Measurements from ENCODE around the gene ST6GAL1. TPM values are rescaled to one million over a fixed set of nuclear protein-coding genes. Genes with fewer than 3 reads are reported as not detected.
A peak's percentile ranks its signal among the peaks of the same experiment; 100 is the strongest.

ST6GAL1 gene
- total and polyA plus RNA-seq, 2 of the 13 experiments (the other 11 are each of a cell fraction or from before 2014, with no cell fraction given): 79.9 to 164 TPM

- no peak for TF ChIP-seq GMEB1 (CRISPR knock-in tag; IDR thresholded peaks at IDR 0.05; ENCODE audit: borderline replicate concordance)
- no peak for TF ChIP-seq RBM39 (IDR thresholded peaks at IDR 0.05; ENCODE audit: low read depth, low read length, poor library complexity, severe bottlenecking)
- TF ChIP-seq TRIM22 (IDR thresholded peaks at IDR 0.05): no peak
- TF ChIP-seq SATB2 (CRISPR knock-in tag; IDR thresholded peaks at IDR 0.05): no peak
- TF ChIP-seq HNF1B (CRISPR knock-in tag; IDR thresholded peaks at IDR 0.05): peak; percentile 96
- TF ChIP-seq ZBTB49 (CRISPR knock-in tag; IDR thresholded peaks at IDR 0.05; ENCODE audit: borderline replicate concordance): no peak
- TF ChIP-seq ZBTB42 (CRISPR knock-in tag; IDR thresholded peaks at IDR 0.05): no peak
- no peak for TF ChIP-seq POLR2AphosphoS2 (IDR thresholded peaks at IDR 0.05; ENCODE audit: low read depth, low read length)
- TF ChIP-seq GTF3A (CRISPR knock-in tag; conservative IDR thresholded peaks at IDR 0.05): no peak
- TF ChIP-seq SIX1 (CRISPR knock-in tag; IDR thresholded peaks at IDR 0.05; ENCODE audit: borderline replicate concordance): peak; percentile 72; the same call in 1 of the 2 replicates
- TF ChIP-seq ZNF605 (CRISPR knock-in tag; IDR thresholded peaks at IDR 0.05): peak; percentile 69
- TF ChIP-seq CREBL2 (CRISPR knock-in tag; IDR thresholded peaks at IDR 0.05; ENCODE audit: borderline replicate concordance): no peak
- 0 out of 2 replicates have a peak, but pooled peaks have one; percentile 36 for TF ChIP-seq RERE (CRISPR knock-in tag; IDR thresholded peaks at IDR 0.05; ENCODE audit: low read depth)
- 0 out of 2 replicates have a peak, but pooled peaks have one; percentile 53 for TF ChIP-seq ZBTB7B (CRISPR knock-in tag; IDR thresholded peaks at IDR 0.05)
- TF ChIP-seq SMARCC2 (IDR thresholded peaks at IDR 0.05): no peak
- no peak for TF ChIP-seq CREB1 (IDR thresholded peaks at IDR 0.05)
- TF ChIP-seq CREB1 (CRISPR knock-in tag; IDR thresholded peaks at IDR 0.05): peak; percentile 75
These were observed 44.5 kb downstream of the ST6GAL1 start (continued) for GRCh38 chr3:186974824-186975313.

All from HepG2 (cell line).